Measurements from ENCODE around the gene RNF34. TPM values are rescaled to one million over a fixed set of nuclear protein-coding genes. Genes with fewer than 3 reads are reported as not detected.

The RNF34 gene
- total and polyA plus RNA-seq, 2 of the 13 experiments (the other 11 are each of a cell fraction or from before 2014, with no cell fraction given): 36.8 to 53.2 TPM

- Histone ChIP-seq H3K27me3 (ENCODE audit: control insufficient read depth in 1 of 2, insufficient read depth in 2 of 2, low read length in 2 of 2) (no peaks in the 10 kb centered on the region; a peak in 1 of 5 replicates), H3K27ac (ENCODE audit: extremely low read length, insufficient read depth, low read length) (no peak overlapping the region), H3K79me2 (ENCODE audit: insufficient read depth, low read length) (peaks cover 59% of the 10 kb centered on the region), H3K36me3 (replicated peaks in 1 of 2; ENCODE audit: control insufficient read depth in 1 of 2, insufficient read depth in 2 of 2, low read length in 2 of 2) (peaks cover 3 to 14% of the 10 kb centered on the region in 2 experiments; a peak in 4 of 5 replicates), H4K20me1 (ENCODE audit: insufficient read depth, low read length) (no peaks in the 10 kb centered on the region; the same call in 1 of the 2 replicates), H3K4me2 (ENCODE audit: low read depth, low read length) (no peak overlapping the region), H3K9me3 (ENCODE audit: low read length) (no peaks in the 10 kb centered on the region), H3K9ac (ENCODE audit: insufficient read depth, low read depth, low read length) (no peak overlapping the region), H3K4me3 (replicated peaks in 1 of 3; ENCODE audit: insufficient read depth in 1 of 3, low read depth in 2 of 3, low read length in 3 of 3) (no peak overlapping the region), H3K4me1 (ENCODE audit: insufficient read depth, low read length) (peaks cover 45% of the 10 kb centered on the region), H2AFZ (ENCODE audit: low read length) (no peak overlapping the region)
- BruUV-seq (replicated peaks): no TSS peak
- FAIRE-seq (no peak), DNase-seq (ENCODE audit: low spot score) (no peak), ATAC-seq (no peak)
- intact Hi-C loops (cut with micrococcal nuclease; ENCODE audit: unreplicated experiment) (no loop called here), in situ Hi-C loops (cut with HindIII; ENCODE audit: extremely low pct_ligation_motif_present, low pct_unique_long_range_greater_than_20kb) (no loop called here)
- POLR2A ChIA-PET: interaction anchor here (1.6 kb wide), 1 partner anchor 51 kb away, joined by 8 read pairs; the partner anchor contains the start of gene ANAPC5
- 98% methylated on average over 5 of the region's 5 CpGs for WGBS (ENCODE audit: low lambda C conversion rate)
- CTCF ChIA-PET (ENCODE audit: low intra/inter-chr PET ratio, low total read pairs): no interaction called here
- TF ChIP-seq MZF1 (CRISPR knock-in tag; IDR thresholded peaks at IDR 0.05; ENCODE audit: borderline replicate concordance) (no peak), PHB2 (IDR thresholded peaks at IDR 0.05; ENCODE audit: partially characterized antibody) (no peak), ZNF720 (CRISPR knock-in tag; IDR thresholded peaks at IDR 0.05) (no peak)
Observed at GRCh38 chr12:121403721-121404120, 3.8 kb downstream of the RNF34 start.

DNA sequence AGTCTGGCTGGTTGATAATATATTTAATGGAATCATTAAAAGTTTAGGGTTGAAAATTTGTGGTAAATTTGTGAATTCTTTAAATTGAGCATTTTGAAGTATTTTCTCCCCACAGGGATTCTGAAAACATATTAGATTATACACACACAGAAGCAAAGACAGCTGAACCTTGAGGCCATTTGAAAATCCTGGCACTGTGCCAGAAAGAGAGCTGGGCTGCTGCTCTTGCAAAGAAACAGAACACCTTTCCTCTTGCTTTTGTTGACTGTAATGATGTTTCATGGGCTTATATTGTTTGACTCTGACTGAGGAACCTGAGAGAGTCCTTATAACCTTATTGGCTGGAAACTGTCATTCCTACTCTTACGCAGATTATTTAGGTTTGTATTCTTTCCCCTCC, 4.8 kb downstream of the RNF34 start:
- DNase-seq (ENCODE audit: low spot score): peak; percentile 35
- peaks cover 6 to 14% of the 10 kb centered on the region in 2 experiments; a peak in 4 of 5 replicates for H3K36me3 ChIP-seq (replicated peaks in 1 of 2; ENCODE audit: control insufficient read depth in 1 of 2, insufficient read depth in 2 of 2, low read length in 2 of 2)
- no peak for FAIRE-seq
- ChIA-PET POLR2A (interaction anchor here (1.1 to 1.6 kb wide), 2 partner anchors 52 to 53 kb away, joined by 4 to 8 read pairs; partner anchors contain the start of gene ANAPC5), CTCF (ENCODE audit: low intra/inter-chr PET ratio, low total read pairs) (no interaction called here)
- ATAC-seq: no peak
- intact Hi-C loops (cut with micrococcal nuclease; ENCODE audit: unreplicated experiment): no loop called here
- BruUV-seq (replicated peaks): no TSS peak
- H3K79me2 ChIP-seq (ENCODE audit: insufficient read depth, low read length): peaks cover 63% of the 10 kb centered on the region
- TF ChIP-seq ZBTB44 (CRISPR knock-in tag; IDR thresholded peaks at IDR 0.05) (no peak), GTF2F1 (IDR thresholded peaks at IDR 0.05; ENCODE audit: low read length) (peak; percentile 81; the same call in 1 of the 2 replicates), NFIC (IDR thresholded peaks at IDR 0.05; ENCODE audit: low read length) (0 out of 2 replicates have a peak, but pooled peaks have one; percentile 41), LCORL (IDR thresholded peaks at IDR 0.05) (peak; percentile 98), LCORL (CRISPR knock-in tag; IDR thresholded peaks at IDR 0.05) (no peak)
- TF ChIP-seq, protein P1, sequence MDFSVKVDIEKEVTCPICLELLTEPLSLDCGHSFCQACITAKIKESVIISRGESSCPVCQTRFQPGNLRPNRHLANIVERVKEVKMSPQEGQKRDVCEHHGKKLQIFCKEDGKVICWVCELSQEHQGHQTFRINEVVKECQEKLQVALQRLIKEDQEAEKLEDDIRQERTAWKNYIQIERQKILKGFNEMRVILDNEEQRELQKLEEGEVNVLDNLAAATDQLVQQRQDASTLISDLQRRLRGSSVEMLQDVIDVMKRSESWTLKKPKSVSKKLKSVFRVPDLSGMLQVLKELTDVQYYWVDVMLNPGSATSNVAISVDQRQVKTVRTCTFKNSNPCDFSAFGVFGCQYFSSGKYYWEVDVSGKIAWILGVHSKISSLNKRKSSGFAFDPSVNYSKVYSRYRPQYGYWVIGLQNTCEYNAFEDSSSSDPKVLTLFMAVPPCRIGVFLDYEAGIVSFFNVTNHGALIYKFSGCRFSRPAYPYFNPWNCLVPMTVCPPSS (IDR thresholded peaks at IDR 0.05): no peak
- no peaks in the 10 kb centered on the region; a peak in 1 of 5 replicates for H3K27me3 ChIP-seq (ENCODE audit: control insufficient read depth in 1 of 2, insufficient read depth in 2 of 2, low read length in 2 of 2)
- H3K9ac ChIP-seq (ENCODE audit: insufficient read depth, low read depth, low read length): no peak overlapping the region
- H3K4me1 ChIP-seq (ENCODE audit: insufficient read depth, low read length): peaks cover 40% of the 10 kb centered on the region
- H2AFZ ChIP-seq (ENCODE audit: low read length): no peak overlapping the region
- H3K9me3 ChIP-seq (ENCODE audit: low read length): no peaks in the 10 kb centered on the region
- WGBS (ENCODE audit: low lambda C conversion rate): 93% methylated on average over 1 of the region's 1 CpG
- H3K4me3 ChIP-seq (replicated peaks in 1 of 3; ENCODE audit: insufficient read depth in 1 of 3, low read depth in 2 of 3, low read length in 3 of 3): no peak overlapping the region
- H3K27ac ChIP-seq (ENCODE audit: extremely low read length, insufficient read depth, low read length): no peak overlapping the region
- in situ Hi-C loops (cut with HindIII; ENCODE audit: extremely low pct_ligation_motif_present, low pct_unique_long_range_greater_than_20kb): no loop called here
- H4K20me1 ChIP-seq (ENCODE audit: insufficient read depth, low read length): no peaks in the 10 kb centered on the region; the same call in 1 of the 2 replicates
- H3K4me2 ChIP-seq (ENCODE audit: low read depth, low read length): no peak overlapping the region
